Activated CD4-positive, alpha-beta T cell treated with anti-CD3 and anti-CD28 coated beads, Interleukin-2, amount 50 U/mL, for 1 hour (primary cell): ENCODE measurements around the gene HOXC12.

Experiments
- DNase-seq: peaks from one replicate; pipeline ENCODE4 v3.0.0-alpha.2; 2020

Gene HOXC12

GRCh38 chr12:53973236-53974042, 18.7 kb downstream of the HOXC12 start:
- DNase-seq: no peak

GRCh38 chr12:53974084-53975063, 19.7 kb downstream of the HOXC12 start, which contains the start of gene HOTAIR:
Gene HOTAIR (minus strand): TSS chr12:53974954.
- no peak for DNase-seq

- no peak for DNase-seq
These were observed 20.4 kb downstream of the HOXC12 start for GRCh38 chr12:53975064-53975471.

- DNase-seq: no peak
These were observed 20.9 kb downstream of the HOXC12 start for GRCh38 chr12:53975479-53976152.

GRCh38 chr12:53976172-53976822, 21.6 kb downstream of the HOXC12 start:
- DNase-seq: no peak

GRCh38 chr12:53976823-53977595, 22.3 kb downstream of the HOXC12 start:
- no peak for DNase-seq

- DNase-seq: no peak
These were observed 23.1 kb downstream of the HOXC12 start for GRCh38 chr12:53977596-53978445.

GRCh38 chr12:53978477-53979356, 24.0 kb downstream of the HOXC12 start:
- no peak for DNase-seq

GRCh38 chr12:53980104-53980801, 25.6 kb downstream of the HOXC12 start:
- no peak for DNase-seq

GRCh38 chr12:53980802-53981496, 26.2 kb downstream of the HOXC12 start:
- no peak for DNase-seq

GRCh38 chr12:53981634-53982565, 27.2 kb downstream of the HOXC12 start:
- DNase-seq: no peak

- DNase-seq: no peak
These were observed 28.2 kb downstream of the HOXC12 start for GRCh38 chr12:53982648-53983567.

GRCh38 chr12:53983568-53983949, 28.9 kb downstream of the HOXC12 start:
- no peak for DNase-seq

- DNase-seq: no peak
These were observed 29.4 kb downstream of the HOXC12 start for GRCh38 chr12:53983950-53984572.

- DNase-seq: peak; percentile 65
These were observed 30.4 kb downstream of the HOXC12 start, which contains the start of gene HOXC10 for GRCh38 chr12:53984901-53985691. Gene HOXC10 (plus strand): TSS chr12:53985146. CDS start chr12:53985260, 114 bp downstream.
